T follicular helper cell (primary cell): ENCODE results near the gene IGF2BP2.
"Not testable (repeated sequence)": the region's sequence is repeated elsewhere in the genome, so short reads cannot be mapped to it uniquely, and the experiment has no call there.

Experiments
- DNase-seq: peaks from one replicate; pipeline ENCODE4 v3.0.0-alpha.2; 2020; ENCODE audit warnings: low read depth

The IGF2BP2 gene

GRCh38 chr3:185639632-185640206 lies 185.1 kb downstream of the IGF2BP2 start:
- no peak for DNase-seq

GRCh38 chr3:185638651-185639050 lies 186.2 kb downstream of the IGF2BP2 start:
- DNase-seq: not testable (repeated sequence)

- DNase-seq: no peak
These were observed 187.5 kb downstream of the IGF2BP2 start for GRCh38 chr3:185637388-185637787.

DNA sequence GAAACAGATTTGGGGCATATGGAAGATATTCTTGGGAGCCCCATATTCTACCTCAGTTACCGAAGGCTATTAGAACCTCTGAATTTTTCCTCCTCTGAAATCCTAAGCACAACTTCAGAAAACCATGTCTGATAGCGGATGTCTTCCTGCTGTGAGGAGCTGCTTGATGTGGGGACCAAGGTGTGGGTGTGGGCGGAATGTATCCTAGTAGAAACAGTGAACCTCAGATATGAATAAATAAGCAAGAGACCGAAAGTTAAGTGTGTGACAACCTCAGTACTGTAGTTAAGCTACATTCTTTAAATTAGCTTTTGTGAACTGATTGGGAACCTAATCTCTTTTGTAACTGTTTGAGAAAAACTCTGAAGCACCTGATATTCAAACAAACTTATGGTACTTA lies 191.8 kb downstream of the IGF2BP2 start:
- DNase-seq: no peak

DNA sequence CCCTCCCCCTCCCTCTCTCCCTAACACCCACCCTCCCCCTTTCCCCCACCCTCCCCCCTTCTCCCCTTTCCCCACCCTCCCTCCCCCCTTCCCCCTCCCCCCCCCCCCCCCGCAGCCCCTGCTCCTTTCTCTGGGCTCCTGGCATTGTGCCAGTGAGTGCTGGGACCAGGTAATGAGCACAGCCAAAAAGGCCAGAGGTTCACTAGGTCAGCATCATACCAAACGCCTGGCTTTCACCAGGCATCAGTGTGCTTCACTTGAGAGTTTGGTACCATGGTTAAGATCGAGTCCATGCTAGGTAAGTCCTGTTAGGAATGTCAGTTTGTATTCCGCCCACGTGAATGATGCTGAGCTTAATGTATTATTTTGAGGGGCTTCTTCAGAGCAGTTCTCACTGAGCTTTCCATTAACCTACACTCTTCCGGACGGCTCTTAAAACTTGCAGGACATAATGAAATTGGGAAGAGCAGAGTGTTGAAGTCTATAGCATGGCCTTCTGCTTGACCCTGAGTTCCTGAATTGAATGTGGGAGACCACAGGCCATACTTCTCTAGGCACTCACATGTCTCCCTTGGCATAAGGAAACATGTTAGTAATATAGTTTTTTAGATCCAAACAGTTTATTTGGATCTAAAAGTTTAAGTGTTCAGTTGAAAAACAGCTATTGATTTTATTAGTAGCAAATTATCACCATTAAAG lies 193.2 kb downstream of the IGF2BP2 start:
- no peak for DNase-seq

- no peak for DNase-seq
These were observed 193.7 kb downstream of the IGF2BP2 start for GRCh38 chr3:185631108-185631507.

- DNase-seq: no peak
These were observed 194.6 kb downstream of the IGF2BP2 start for GRCh38 chr3:185630182-185630622.

- DNase-seq: no peak
These were observed 195.2 kb downstream of the IGF2BP2 start for GRCh38 chr3:185629554-185630181.

DNA sequence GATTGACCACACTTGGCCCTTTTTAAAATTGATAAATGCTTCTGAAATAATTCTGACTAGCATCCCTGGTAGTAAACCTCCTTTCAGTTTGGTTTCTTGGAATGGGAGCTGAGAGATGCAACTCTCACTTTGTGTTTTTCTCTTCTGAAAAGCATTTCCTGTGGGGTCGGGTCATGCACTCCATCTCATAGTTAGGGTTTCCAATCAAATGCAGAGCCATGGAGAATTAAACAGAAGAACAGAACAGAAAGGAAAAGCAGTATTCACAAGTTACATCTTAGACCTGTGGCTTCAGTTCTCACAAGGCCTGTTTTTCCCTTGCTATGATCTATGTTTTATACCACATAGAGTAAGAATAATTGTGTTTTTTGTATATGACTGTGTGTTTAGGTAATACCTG lies 199.1 kb downstream of the IGF2BP2 start:
- DNase-seq: no peak

GRCh38 chr3:185623939-185624665 lies 200.7 kb downstream of the IGF2BP2 start:
- no peak for DNase-seq

DNA sequence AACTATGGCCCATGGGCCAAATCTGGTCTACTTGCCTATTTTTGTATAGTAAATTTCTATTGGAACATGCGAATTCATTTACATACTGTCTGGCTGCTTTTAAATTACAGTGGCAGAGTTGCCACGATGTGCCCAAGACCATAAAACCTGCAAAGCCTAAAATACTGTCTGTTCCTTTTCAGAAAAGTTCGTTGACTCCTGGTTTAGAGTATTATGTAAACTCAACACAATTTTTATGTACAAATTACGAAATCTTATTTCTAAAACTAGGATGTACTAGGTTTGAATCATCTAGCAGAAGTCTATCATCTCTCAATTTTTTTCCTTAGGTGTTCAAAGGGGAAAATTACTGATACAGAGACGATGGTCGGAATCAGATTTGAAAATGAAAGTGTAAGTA lies 211.8 kb downstream of the IGF2BP2 start:
- DNase-seq: no peak

DNA sequence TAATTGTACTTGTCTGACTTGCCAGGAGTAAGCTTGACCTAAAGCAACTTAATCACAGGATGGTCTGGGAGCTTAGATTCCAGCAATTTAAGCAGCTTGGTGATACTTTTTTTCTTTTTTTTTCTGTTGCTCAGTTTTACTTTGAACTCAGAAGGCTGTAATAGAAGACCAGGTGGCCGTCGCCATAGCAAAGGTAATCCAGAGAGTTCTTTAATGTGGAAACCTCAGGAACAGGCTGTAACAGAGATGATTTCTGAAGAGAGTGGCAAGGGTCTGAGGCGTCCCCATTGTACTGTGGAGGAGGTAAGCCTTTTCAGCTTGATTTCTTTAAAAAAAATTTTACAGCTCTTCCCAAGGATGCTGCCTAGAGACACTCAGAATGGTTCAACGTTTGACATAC lies 218.6 kb downstream of the IGF2BP2 start:
- no peak for DNase-seq

GRCh38 chr3:185605566-185605965 lies 219.3 kb downstream of the IGF2BP2 start:
- DNase-seq: no peak

DNA sequence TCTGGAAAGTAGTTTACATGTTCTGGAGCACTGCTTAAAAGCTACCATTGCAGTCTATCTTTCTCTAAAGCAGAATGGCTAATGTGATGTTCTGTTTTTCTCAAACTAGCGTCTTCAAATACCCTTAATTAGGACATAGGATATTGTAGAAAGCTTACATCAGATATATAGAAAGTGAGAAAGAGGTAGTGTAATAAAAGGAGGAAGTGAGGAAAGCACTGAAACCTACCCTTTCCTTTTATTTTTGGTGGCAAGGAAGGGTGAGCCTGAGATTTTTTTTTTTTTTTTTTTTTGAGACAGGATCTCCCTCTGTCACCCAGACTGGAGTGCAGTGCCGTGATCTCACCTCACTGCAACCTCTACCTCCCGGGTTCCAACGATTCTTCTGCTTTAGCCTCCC lies 229.3 kb downstream of the IGF2BP2 start:
- DNase-seq: no peak

GRCh38 chr3:185594073-185594472 lies 230.8 kb downstream of the IGF2BP2 start:
- DNase-seq: no peak
